ENCODE results near the gene ZDHHC14.

Gene ZDHHC14

GRCh38 chr6:157469378-157469777, 88.4 kb downstream of the ZDHHC14 start:
- DNase-seq = no peak

- no peak for DNase-seq
Observed at GRCh38 chr6:157471077-157471686, 90.2 kb downstream of the ZDHHC14 start.

GRCh38 chr6:157471895-157472686, 91.1 kb downstream of the ZDHHC14 start:
- DNase-seq = peak; percentile 38

DNA sequence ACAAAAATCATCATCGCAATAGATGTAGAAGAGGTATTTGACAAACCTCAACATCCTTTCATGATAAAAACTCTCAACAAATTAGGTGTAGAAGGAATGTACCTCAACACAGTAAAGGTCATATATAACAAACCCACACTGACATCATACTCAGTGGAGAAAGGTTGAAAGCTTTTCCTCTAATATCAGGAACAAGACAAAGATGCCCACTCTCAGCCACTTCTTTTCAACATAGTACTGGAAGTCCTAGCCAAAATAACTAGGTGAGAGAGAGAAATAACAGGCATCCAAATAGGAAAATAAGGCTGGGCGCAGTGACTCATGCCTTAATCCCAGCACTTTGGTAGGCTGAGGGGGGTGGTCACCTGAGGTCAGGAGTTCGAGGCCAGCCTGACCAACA, 95.8 kb downstream of the ZDHHC14 start:
- no peak for DNase-seq

GRCh38 chr6:157478926-157479325, 97.9 kb downstream of the ZDHHC14 start:
- DNase-seq = peak; percentile 10

DNA sequence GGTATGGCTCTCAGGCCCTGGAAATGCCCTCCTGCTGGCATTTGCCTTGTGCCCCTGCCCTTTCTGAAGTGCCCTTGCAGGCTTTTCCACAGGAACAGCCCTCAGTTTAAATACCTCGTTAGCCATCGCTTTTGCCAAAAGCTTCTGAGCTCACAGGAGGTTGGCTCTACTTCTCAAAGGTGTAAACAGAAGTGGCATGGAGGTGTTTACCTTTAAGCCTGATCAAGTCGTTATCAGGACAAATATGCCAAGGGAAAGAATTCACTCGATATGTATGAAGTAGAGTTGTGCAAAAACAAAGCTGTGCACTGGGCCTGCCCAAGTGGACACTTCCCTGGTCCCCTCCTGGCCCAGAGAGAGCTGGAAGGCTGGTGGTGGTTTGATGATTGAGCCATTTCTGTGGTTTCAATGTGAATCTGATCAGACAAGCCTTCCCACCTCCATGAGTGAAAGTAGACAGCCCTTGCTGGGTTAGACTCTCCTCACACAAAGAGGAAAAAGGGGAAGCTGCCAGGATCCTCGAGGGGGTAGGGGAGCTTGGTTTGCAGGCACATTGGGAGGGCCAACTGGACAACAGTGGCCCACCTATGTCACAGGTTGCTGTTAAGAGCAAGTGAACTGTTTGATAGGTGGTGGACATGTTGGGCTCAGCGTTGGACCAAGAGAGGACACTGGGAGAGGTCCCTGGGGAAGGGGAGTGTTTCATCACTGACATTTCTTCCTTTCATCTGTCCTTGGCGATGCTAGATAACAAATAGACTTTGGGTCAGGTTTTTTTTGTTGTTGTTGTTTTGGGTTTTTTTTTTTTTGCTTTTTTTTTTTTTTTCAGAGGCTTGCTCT, 98.7 kb downstream of the ZDHHC14 start:
- DNase-seq = peak; percentile 37

- no peak for DNase-seq
Observed at GRCh38 chr6:157481189-157481864, 100.3 kb downstream of the ZDHHC14 start.

DNA sequence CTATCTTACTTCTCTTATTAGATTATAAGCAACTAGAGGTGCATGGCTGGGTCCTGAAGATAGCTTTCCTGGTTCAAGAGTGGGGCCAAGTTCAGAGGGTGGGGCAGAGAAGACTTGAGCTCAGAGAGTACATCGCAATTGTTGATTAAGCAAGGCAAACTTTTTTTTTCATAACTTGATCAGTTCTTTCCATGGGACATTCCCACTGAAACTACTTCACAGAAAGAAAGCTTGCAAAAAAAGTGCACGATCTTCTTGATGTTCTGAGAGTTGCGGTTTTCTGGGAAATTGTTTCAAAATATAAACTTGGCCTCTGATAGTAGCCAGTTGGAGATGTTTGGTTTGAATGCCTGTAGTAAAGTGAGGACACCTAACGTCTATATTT, 100.9 kb downstream of the ZDHHC14 start:
- no peak for DNase-seq

- no peak for DNase-seq
Observed at GRCh38 chr6:157483770-157484169, 102.8 kb downstream of the ZDHHC14 start.

GRCh38 chr6:157484181-157484580, 103.2 kb downstream of the ZDHHC14 start:
- no peak for DNase-seq

GRCh38 chr6:157486572-157486971, 105.6 kb downstream of the ZDHHC14 start:
- DNase-seq = no peak

DNA sequence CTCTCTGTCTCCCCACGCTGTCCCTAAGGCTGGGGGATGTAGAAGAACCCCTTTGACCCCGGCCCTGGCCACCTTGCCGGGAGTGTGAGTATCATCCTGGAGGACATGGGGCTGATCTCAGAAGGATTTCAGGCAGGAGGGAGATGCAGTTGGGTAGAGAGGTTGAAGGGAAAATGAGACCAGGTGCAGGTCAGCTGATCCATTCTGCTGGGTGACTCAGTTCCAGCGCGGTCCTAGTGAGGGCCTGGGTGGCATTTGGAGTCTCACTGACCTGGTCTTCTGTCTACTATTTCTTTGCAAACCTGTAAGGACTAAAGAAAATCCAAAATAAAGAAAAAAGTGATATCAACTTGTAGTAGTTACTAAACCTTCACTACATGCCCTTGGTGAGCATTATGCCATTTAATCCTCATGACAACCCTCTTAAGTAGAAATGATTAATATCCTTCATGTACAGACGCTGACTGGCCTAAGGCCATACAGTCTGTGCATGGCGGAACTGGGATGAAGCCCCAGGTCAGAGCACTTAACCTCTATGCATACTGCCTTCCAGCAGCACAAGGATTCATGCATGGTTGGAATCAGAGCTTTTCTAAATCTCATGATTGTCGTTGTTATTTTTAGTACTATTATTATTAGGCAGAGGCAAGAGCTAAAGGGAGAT, 106.3 kb downstream of the ZDHHC14 start:
- no peak for DNase-seq

DNA sequence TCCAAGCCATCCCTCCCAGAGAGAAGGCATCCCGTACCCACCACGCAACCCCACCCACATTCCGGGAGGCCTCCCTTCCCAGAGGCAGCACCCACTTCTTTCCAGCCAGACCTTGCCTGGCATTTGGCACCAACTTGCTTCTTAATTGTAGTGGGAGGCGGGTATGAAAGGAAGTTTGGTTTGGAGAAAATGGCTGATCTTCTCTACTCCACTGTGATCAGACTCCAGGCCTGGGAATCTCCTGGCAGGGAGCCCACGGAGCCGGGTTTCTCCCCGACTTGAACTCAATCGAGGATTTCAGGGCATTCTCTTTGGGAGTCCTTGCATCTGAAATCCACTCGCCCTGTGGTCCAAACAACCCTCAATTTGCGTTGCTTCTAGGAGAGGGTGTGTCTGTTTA, 107.1 kb downstream of the ZDHHC14 start:
- no peak for DNase-seq

DNA sequence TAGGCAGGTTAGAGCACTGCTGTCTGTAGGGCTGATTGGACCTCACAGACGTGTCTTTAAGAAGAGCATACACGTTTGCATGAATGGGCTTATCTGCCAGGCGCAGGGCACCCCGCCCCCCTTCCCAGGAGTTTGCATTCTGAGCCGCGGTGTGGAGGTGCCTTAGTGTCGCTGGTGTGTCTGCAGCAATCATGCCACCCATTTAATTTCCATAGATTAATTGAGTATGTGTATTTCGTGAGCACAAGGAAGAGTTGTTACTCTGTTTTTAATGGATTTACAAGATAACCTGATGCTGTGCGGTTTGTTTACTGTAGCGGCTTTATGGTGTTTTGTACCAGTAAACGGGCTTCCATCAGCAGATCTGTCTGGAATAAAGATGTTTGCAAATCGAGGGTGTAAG, 107.7 kb downstream of the ZDHHC14 start:
- DNase-seq = no peak

DNA sequence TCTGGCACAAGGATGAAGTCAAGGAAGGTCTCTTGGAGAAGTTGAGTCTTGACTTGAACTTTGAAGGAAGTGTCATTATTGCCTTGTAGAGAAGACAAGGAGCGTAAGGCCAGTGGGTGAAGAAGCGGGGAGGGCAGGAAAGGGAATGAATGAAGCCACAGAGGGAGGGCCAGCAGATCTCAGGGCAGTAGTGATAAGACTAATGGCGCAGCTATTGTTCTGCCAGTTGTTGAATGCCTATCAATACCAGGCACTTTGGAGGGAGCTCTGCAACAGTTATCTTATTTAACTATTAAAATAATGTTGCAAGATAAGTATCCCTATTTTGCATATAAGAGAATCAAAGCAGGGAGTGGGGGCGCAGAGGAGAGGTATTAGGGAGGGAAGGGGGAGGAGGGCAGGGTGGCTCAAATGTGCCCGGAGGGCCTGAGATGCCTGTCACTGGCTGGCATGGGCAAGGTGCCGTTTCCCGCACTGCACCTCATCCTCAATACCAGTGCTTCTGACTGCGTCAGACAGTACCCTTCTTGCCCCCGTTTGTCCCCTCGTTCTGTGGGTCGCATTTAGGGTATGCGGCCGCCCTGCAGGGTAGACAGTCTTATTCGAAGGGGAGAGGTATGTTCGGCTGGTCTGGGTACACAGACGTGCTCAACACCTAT, 109.8 kb downstream of the ZDHHC14 start:
- no peak for DNase-seq

DNA sequence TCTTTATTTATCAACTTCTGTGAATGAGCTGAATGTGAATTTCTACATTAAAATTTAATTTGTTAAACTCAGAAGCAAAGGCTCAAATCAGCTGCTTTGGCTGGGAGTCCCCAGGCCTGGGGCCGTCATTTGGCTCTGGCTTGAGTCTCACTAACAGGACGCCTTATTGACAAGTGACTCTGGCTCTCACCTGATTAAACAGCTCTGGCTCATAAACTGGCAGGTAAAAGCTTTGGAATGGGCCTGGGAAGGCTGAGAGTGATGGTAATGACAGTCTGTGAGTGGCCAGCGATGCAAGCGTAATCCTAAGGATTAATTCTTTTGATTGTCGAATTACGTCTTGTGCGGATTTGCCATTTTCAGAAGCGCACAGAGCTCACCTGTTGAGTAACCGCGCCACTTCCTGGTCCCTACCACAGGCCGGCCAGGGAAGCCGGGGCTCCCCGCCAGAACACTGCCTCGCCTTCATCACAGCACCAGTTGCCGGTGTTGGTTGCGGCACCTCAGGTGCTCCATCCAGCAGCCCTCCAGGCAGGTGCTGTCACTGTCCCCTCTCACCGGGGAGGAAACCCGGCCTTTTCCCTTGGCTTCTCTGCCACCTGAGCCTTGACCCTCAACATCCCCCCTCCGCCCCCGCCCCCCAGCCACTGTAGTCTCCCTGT, 110.7 kb downstream of the ZDHHC14 start:
- no peak for DNase-seq

GRCh38 chr6:157492249-157492648, 111.3 kb downstream of the ZDHHC14 start:
- no peak for DNase-seq

- DNase-seq = no peak
Observed at GRCh38 chr6:157492741-157493140, 111.8 kb downstream of the ZDHHC14 start.

DNA sequence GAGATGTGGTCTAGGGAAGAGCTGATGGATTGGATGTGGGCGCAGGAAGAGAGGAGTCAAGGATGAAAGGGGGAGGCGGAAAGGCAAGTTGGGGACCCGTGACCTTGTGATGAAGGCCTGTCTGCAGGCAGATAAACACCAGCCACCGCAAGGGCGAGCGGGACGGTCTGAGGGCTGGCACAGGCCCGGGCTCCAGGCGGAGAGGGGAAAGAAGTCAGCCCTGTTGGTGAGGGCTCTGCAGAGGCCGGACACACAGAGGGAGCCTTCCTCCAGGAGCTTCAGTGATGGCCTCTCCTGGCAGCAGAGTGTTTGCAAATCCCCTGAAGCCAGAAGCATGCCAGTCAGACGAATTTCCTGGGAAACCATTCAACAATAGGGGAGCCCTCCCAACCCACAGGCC, 112.2 kb downstream of the ZDHHC14 start:
- DNase-seq = no peak

DNA sequence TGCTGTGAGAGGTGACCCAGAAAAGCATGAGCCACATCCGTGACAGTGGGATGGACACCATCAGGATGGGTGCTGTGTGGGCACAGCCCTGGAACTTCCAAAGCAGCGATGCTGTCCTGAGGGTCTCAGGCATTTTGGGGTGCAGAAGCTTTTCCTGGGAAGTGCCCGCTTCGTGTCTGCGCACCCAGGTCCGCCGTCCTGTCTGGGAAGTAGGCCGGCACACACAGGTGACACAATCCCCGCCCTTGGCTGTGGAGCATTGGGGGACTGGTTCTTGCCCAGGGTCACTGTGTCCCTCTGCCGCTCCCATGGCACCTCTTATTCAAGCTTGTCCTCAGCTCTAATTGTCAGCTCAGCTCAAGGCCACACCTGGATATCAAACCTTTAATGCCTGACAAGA, 112.6 kb downstream of the ZDHHC14 start:
- DNase-seq = no peak

GRCh38 chr6:157494132-157494710, 113.2 kb downstream of the ZDHHC14 start:
- no peak for DNase-seq
